Thymus (tissue), 11 donors: Measurements from ENCODE around the gene ENTHD1. TPM values are rescaled to one million over a fixed set of nuclear protein-coding genes. Genes with fewer than 3 reads are reported as not detected.

ENCODE experiments used
- DNase-seq, 9 donors: peaks; one replicate each; pipeline ENCODE4 v3.0.0-alpha.2; 2013; ENCODE audit warnings: low spot score in 9 of 9, low read depth in 6 of 9, missing footprints in 1 of 9
- H3K27ac ChIP-seq, 2 donors: one replicate each; pipeline ENCODE4 v1.5.1; 2013; ENCODE audit warnings: control low read depth in 1 of 2, low read depth in 1 of 2, low read length in 1 of 2, mild to moderate bottlenecking in 1 of 2, moderate library complexity in 1 of 2
- H3K27me3 ChIP-seq, 2 donors: one replicate each; pipeline ENCODE4 v1.5.1; 2013; ENCODE audit warnings: low read length in 1 of 2; ENCODE audit not compliant: control insufficient read depth in 2 of 2, insufficient read depth in 1 of 2
- H3K36me3 ChIP-seq, 2 donors: one replicate each; pipeline ENCODE4 v1.5.1; 2013; ENCODE audit warnings: low read length in 1 of 2, mild to moderate bottlenecking in 1 of 2, moderate library complexity in 1 of 2; ENCODE audit not compliant: control insufficient read depth in 2 of 2, insufficient read depth in 2 of 2
- H3K4me1 ChIP-seq, 2 donors: one replicate each; pipeline ENCODE4 v1.5.1; 2013; ENCODE audit warnings: low read length in 2 of 2; ENCODE audit not compliant: control insufficient read depth in 2 of 2, insufficient read depth in 2 of 2
- H3K4me3 ChIP-seq, 2 donors: one replicate each; pipeline ENCODE4 v1.5.1; 2013; ENCODE audit warnings: low read length in 2 of 2, control low read depth in 1 of 2, mild to moderate bottlenecking in 1 of 2
- H3K9me3 ChIP-seq, 2 donors: one replicate each; pipeline ENCODE4 v1.5.1; 2013; ENCODE audit warnings: low read length in 1 of 2, mild to moderate bottlenecking in 1 of 2; ENCODE audit not compliant: control insufficient read depth in 2 of 2, insufficient read depth in 1 of 2
- WGBS: extraction: QIAGEN DNeasy Blood & Tissue Kit; methylation state at CpG from one replicate; pipeline ENCODE4 v1.1.7; 2013; 5-methylcytosine and 5-hydroxymethylcytosine counted together
- polyA plus RNA-seq: library from polyadenylated mRNA; stranded (reverse); fragments of 200-250 nt; gene quantifications from one replicate; pipeline ENCODE4 v1.2.3, GENCODE V29; 2013
- total RNA-seq: library from RNA; stranded (reverse); fragments of 120-200 nt; gene quantifications from one replicate; pipeline ENCODE4 v1.2.4, GENCODE V29; 2013
- donor health status: healthy.

Gene ENTHD1
- total and polyA plus RNA-seq, 2 donors: 0.85 to 1.2 TPM

- H3K9me3 ChIP-seq: no peaks in the 10 kb centered on the region
- H3K4me1 ChIP-seq: no peaks in the 10 kb centered on the region
- no peak for DNase-seq
- no peak overlapping the region for H3K4me3 ChIP-seq
- WGBS: 97% methylated on average over 3 of the region's 3 CpGs
- no peaks in the 10 kb centered on the region for H3K36me3 ChIP-seq
- H3K27ac ChIP-seq: no peak overlapping the region
- H3K27me3 ChIP-seq: no peaks in the 10 kb centered on the region
Measured at GRCh38 chr22:39825661-39826102, 67.9 kb downstream of the ENTHD1 start.

- 96% methylated on average over 3 of the region's 3 CpGs for WGBS
- H3K4me3 ChIP-seq: no peak overlapping the region
- H3K9me3 ChIP-seq: no peaks in the 10 kb centered on the region
- no peak for DNase-seq
- no peaks in the 10 kb centered on the region for H3K4me1 ChIP-seq
- no peak overlapping the region for H3K27ac ChIP-seq
- H3K27me3 ChIP-seq: no peaks in the 10 kb centered on the region
- no peaks in the 10 kb centered on the region for H3K36me3 ChIP-seq
Measured at GRCh38 chr22:39821008-39821407, 72.6 kb downstream of the ENTHD1 start.

GRCh38 chr22:39820256-39820655 is 73.3 kb downstream of the ENTHD1 start:
- no peak overlapping the region for H3K4me3 ChIP-seq
- H3K27me3 ChIP-seq: no peaks in the 10 kb centered on the region
- no peaks in the 10 kb centered on the region for H3K4me1 ChIP-seq
- no peak for DNase-seq
- H3K9me3 ChIP-seq: no peaks in the 10 kb centered on the region
- no peak overlapping the region for H3K27ac ChIP-seq
- WGBS: 96% methylated on average over 4 of the region's 4 CpGs
- no peaks in the 10 kb centered on the region for H3K36me3 ChIP-seq

GRCh38 chr22:39819429-39819828 is 74.1 kb downstream of the ENTHD1 start:
- Histone ChIP-seq H3K27me3 (no peaks in the 10 kb centered on the region), H3K4me3 (no peak overlapping the region), H3K27ac (no peak overlapping the region), H3K36me3 (no peaks in the 10 kb centered on the region), H3K9me3 (no peaks in the 10 kb centered on the region), H3K4me1 (no peaks in the 10 kb centered on the region)
- WGBS: 93% methylated on average over 2 of the region's 2 CpGs
- no peak for DNase-seq

GRCh38 chr22:39818094-39818493 is 75.5 kb downstream of the ENTHD1 start:
- Histone ChIP-seq H3K27ac (no peak overlapping the region), H3K4me1 (no peaks in the 10 kb centered on the region), H3K27me3 (no peaks in the 10 kb centered on the region), H3K36me3 (no peaks in the 10 kb centered on the region), H3K9me3 (no peaks in the 10 kb centered on the region), H3K4me3 (no peak overlapping the region)
- no peak for DNase-seq
- WGBS: 82% methylated on average over 5 of the region's 5 CpGs

- 38% methylated on average over 2 of the region's 2 CpGs for WGBS
- DNase-seq: no peak
- Histone ChIP-seq H3K27me3 (no peaks in the 10 kb centered on the region), H3K36me3 (no peaks in the 10 kb centered on the region), H3K27ac (no peak overlapping the region), H3K4me3 (no peak overlapping the region), H3K4me1 (no peaks in the 10 kb centered on the region), H3K9me3 (no peaks in the 10 kb centered on the region)
Measured at GRCh38 chr22:39815932-39816331, 77.6 kb downstream of the ENTHD1 start.

- Histone ChIP-seq H3K27ac (no peak overlapping the region), H3K36me3 (no peaks in the 10 kb centered on the region), H3K9me3 (no peaks in the 10 kb centered on the region), H3K4me1 (no peaks in the 10 kb centered on the region), H3K4me3 (no peak overlapping the region), H3K27me3 (no peaks in the 10 kb centered on the region)
- WGBS: 93% methylated on average over 4 of the region's 4 CpGs
- no peak for DNase-seq
Measured at GRCh38 chr22:39814899-39815298, 78.7 kb downstream of the ENTHD1 start.

- Histone ChIP-seq H3K27me3 (no peaks in the 10 kb centered on the region), H3K4me1 (no peaks in the 10 kb centered on the region), H3K9me3 (no peaks in the 10 kb centered on the region), H3K27ac (no peak overlapping the region), H3K36me3 (no peaks in the 10 kb centered on the region), H3K4me3 (no peak overlapping the region)
- WGBS: 80% methylated on average over 4 of the region's 4 CpGs
- DNase-seq: no peak
Measured at GRCh38 chr22:39809772-39810557, 83.6 kb downstream of the ENTHD1 start.

GRCh38 chr22:39808081-39808480 is 85.5 kb downstream of the ENTHD1 start:
- 69% methylated on average over 3 of the region's 3 CpGs for WGBS
- Histone ChIP-seq H3K9me3 (no peaks in the 10 kb centered on the region), H3K4me3 (no peak overlapping the region), H3K36me3 (no peaks in the 10 kb centered on the region), H3K4me1 (no peaks in the 10 kb centered on the region), H3K27me3 (no peaks in the 10 kb centered on the region), H3K27ac (no peak overlapping the region)
- DNase-seq: no peak
